Measurements from ENCODE around the gene CGB2. TPM values are rescaled to one million over a fixed set of nuclear protein-coding genes. Genes with fewer than 3 reads are reported as not detected.

Gene CGB2
- polyA plus RNA-seq, 1 donor from 2014 or later: not detected

DNA sequence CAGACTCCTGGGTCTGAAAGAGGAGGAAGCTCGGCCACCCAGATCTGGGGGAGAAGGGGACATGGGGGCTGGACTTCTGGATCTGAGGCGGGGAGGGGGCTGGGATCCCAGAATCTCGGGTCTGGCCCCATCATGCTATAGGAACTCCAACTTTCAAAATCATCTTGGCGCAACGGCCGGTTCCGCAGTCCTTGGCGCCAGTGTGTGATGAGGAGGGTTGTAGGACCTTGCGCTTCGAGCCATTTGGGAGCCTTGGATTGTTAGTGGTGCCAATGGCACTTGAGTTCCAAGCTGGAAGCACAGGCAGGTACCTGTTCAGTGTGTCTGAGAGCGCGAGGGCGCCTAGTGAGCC, 37.7 kb upstream of the CGB2 start:
- no peaks in the 10 kb centered on the region for H3K9me3 ChIP-seq (ENCODE audit: low read length)
- H3K27ac ChIP-seq (ENCODE audit: low read length): peak overlapping the region; percentile 80
- TF ChIP-seq TAF1 (IDR thresholded peaks at IDR 0.05; ENCODE audit: low read depth) (no peak), EZH2 (IDR thresholded peaks at IDR 0.05; ENCODE audit: borderline replicate concordance, insufficient read depth, low read length, poor library complexity, severe bottlenecking) (no peak), MXI1 (conservative IDR thresholded peaks at IDR 0.05; ENCODE audit: poor library complexity, severe bottlenecking) (no peak), RAD21 (conservative IDR thresholded peaks at IDR 0.05) (no peak), EP300 (conservative IDR thresholded peaks at IDR 0.05; ENCODE audit: poor library complexity, severe bottlenecking) (no peak), SMC3 (conservative IDR thresholded peaks at IDR 0.05; ENCODE audit: poor library complexity) (no peak), POLR2AphosphoS5 (IDR thresholded peaks at IDR 0.05) (no peak)
- TF ChIP-seq, protein P1, sequence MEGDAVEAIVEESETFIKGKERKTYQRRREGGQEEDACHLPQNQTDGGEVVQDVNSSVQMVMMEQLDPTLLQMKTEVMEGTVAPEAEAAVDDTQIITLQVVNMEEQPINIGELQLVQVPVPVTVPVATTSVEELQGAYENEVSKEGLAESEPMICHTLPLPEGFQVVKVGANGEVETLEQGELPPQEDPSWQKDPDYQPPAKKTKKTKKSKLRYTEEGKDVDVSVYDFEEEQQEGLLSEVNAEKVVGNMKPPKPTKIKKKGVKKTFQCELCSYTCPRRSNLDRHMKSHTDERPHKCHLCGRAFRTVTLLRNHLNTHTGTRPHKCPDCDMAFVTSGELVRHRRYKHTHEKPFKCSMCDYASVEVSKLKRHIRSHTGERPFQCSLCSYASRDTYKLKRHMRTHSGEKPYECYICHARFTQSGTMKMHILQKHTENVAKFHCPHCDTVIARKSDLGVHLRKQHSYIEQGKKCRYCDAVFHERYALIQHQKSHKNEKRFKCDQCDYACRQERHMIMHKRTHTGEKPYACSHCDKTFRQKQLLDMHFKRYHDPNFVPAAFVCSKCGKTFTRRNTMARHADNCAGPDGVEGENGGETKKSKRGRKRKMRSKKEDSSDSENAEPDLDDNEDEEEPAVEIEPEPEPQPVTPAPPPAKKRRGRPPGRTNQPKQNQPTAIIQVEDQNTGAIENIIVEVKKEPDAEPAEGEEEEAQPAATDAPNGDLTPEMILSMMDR (IDR thresholded peaks at IDR 0.05; ENCODE audit: poor library complexity, severe bottlenecking): no peak
- TF ChIP-seq, protein P2, sequence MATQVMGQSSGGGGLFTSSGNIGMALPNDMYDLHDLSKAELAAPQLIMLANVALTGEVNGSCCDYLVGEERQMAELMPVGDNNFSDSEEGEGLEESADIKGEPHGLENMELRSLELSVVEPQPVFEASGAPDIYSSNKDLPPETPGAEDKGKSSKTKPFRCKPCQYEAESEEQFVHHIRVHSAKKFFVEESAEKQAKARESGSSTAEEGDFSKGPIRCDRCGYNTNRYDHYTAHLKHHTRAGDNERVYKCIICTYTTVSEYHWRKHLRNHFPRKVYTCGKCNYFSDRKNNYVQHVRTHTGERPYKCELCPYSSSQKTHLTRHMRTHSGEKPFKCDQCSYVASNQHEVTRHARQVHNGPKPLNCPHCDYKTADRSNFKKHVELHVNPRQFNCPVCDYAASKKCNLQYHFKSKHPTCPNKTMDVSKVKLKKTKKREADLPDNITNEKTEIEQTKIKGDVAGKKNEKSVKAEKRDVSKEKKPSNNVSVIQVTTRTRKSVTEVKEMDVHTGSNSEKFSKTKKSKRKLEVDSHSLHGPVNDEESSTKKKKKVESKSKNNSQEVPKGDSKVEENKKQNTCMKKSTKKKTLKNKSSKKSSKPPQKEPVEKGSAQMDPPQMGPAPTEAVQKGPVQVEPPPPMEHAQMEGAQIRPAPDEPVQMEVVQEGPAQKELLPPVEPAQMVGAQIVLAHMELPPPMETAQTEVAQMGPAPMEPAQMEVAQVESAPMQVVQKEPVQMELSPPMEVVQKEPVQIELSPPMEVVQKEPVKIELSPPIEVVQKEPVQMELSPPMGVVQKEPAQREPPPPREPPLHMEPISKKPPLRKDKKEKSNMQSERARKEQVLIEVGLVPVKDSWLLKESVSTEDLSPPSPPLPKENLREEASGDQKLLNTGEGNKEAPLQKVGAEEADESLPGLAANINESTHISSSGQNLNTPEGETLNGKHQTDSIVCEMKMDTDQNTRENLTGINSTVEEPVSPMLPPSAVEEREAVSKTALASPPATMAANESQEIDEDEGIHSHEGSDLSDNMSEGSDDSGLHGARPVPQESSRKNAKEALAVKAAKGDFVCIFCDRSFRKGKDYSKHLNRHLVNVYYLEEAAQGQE (IDR thresholded peaks at IDR 0.05; ENCODE audit: borderline replicate concordance): no peak
- peak overlapping the region; percentile 78 for H3K4me3 ChIP-seq (ENCODE audit: low read length)
- H3K9ac ChIP-seq (ENCODE audit: low read length): peak overlapping the region; percentile 71
- H3K36me3 ChIP-seq (ENCODE audit: insufficient read depth, low read length): no peaks in the 10 kb centered on the region
- no peaks in the 10 kb centered on the region for H3K27me3 ChIP-seq (ENCODE audit: insufficient read depth, low read depth, low read length)
- H3K9me2 ChIP-seq (ENCODE audit: insufficient read depth, low read length): no peaks in the 10 kb centered on the region
- H3F3A ChIP-seq (ENCODE audit: insufficient read depth, low read length, poor library complexity, severe bottlenecking): peaks cover 4% of the 10 kb centered on the region
- no peaks in the 10 kb centered on the region for H4K20me1 ChIP-seq (ENCODE audit: insufficient read depth)
- peak overlapping the region; percentile 11 for H2AFZ ChIP-seq (ENCODE audit: low read depth, low read length)
- peak overlapping the region; percentile 95 for H3K4me2 ChIP-seq (ENCODE audit: low read length)
- H3K79me2 ChIP-seq (replicated peaks; ENCODE audit: insufficient read depth, low read length): peaks cover 21% of the 10 kb centered on the region

DNA sequence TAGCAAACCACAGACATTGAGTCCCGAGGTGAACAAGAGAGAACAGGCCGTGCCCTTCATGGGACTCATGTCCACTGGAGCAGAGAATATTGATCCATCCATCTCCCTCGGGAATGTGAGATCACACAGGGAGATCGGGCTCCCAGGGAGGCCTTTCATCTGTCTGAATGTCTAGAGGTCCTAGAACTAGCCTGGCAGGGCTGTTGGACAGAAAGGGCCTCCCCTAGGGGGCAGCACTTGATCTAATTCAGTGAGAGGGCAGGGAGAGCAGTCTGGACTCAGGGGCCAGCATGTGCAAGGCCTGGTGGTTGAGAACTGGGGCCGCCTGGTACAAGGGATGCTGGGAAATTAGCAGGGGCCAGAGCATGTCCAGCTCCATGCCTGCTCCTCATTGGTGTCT, 33.7 kb upstream of the CGB2 start:
- TF ChIP-seq MXI1 (conservative IDR thresholded peaks at IDR 0.05; ENCODE audit: poor library complexity, severe bottlenecking) (no peak), SMC3 (conservative IDR thresholded peaks at IDR 0.05; ENCODE audit: poor library complexity) (no peak), EZH2 (IDR thresholded peaks at IDR 0.05; ENCODE audit: borderline replicate concordance, insufficient read depth, low read length, poor library complexity, severe bottlenecking) (no peak)
- H3K9me2 ChIP-seq (ENCODE audit: insufficient read depth, low read length): no peaks in the 10 kb centered on the region
- H3F3A ChIP-seq (ENCODE audit: insufficient read depth, low read length, poor library complexity, severe bottlenecking): no peaks in the 10 kb centered on the region
- H3K27ac ChIP-seq (ENCODE audit: low read length): no peak overlapping the region
- H4K20me1 ChIP-seq (ENCODE audit: insufficient read depth): no peaks in the 10 kb centered on the region
- no peaks in the 10 kb centered on the region for H3K9me3 ChIP-seq (ENCODE audit: low read length)
- peaks cover 15% of the 10 kb centered on the region for H3K79me2 ChIP-seq (replicated peaks; ENCODE audit: insufficient read depth, low read length)
- H3K4me2 ChIP-seq (ENCODE audit: low read length): no peak overlapping the region
- no peak overlapping the region for H3K4me3 ChIP-seq (ENCODE audit: low read length)
- H3K9ac ChIP-seq (ENCODE audit: low read length): no peak overlapping the region
- H3K27me3 ChIP-seq (ENCODE audit: insufficient read depth, low read depth, low read length): no peaks in the 10 kb centered on the region
- no peaks in the 10 kb centered on the region for H3K36me3 ChIP-seq (ENCODE audit: insufficient read depth, low read length)
- no peak overlapping the region for H2AFZ ChIP-seq (ENCODE audit: low read depth, low read length)
